C4-2B (cell line): ENCODE results near the gene MYO1D.

Source experiments
- ZFX ChIP-seq: fragments of 450-650 bp; IDR thresholded peaks from 2 replicates; pipeline ENCODE4 v1.6.1; 2017
- TF ChIP-seq, protein P1 (sequence below): fragments of 450-650 bp; conservative IDR thresholded peaks from 2 replicates; pipeline ENCODE4 v1.5.1; 2017; ENCODE audit warnings: mild to moderate bottlenecking

DNA sequence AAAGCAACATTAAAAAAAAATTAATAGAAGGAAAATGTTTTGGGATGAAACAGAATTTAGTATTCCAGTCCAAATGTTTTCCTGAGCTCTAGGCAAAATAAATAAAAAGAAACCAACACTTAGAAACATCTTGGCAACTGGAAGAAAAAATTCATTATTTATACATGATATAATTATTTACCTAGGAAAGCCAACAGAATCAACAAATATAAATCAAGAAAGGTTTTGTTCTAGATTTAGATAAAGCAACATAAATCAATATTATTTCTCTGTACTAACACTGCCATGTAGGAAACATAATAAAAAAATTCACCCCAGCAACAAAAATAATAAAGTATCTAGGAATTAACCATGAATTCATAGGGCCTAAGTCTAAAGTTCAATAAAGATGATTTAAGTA, 167.4 kb downstream of the MYO1D start:
- TF ChIP-seq, protein P1, sequence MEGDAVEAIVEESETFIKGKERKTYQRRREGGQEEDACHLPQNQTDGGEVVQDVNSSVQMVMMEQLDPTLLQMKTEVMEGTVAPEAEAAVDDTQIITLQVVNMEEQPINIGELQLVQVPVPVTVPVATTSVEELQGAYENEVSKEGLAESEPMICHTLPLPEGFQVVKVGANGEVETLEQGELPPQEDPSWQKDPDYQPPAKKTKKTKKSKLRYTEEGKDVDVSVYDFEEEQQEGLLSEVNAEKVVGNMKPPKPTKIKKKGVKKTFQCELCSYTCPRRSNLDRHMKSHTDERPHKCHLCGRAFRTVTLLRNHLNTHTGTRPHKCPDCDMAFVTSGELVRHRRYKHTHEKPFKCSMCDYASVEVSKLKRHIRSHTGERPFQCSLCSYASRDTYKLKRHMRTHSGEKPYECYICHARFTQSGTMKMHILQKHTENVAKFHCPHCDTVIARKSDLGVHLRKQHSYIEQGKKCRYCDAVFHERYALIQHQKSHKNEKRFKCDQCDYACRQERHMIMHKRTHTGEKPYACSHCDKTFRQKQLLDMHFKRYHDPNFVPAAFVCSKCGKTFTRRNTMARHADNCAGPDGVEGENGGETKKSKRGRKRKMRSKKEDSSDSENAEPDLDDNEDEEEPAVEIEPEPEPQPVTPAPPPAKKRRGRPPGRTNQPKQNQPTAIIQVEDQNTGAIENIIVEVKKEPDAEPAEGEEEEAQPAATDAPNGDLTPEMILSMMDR = no peak
- no peak for TF ChIP-seq ZFX
